Measurements from ENCODE around the gene ABTB2.

The ABTB2 gene

GRCh38 chr11:34344768-34345539 lies 12.9 kb downstream of the ABTB2 start:
- peak; percentile 49 for ATAC-seq
- TF ChIP-seq TSHZ2 (CRISPR knock-in tag; IDR thresholded peaks at IDR 0.05): no peak
- TF ChIP-seq CREB5 (CRISPR knock-in tag; IDR thresholded peaks at IDR 0.05; ENCODE audit: low read depth): no peak
- TF ChIP-seq ZNF565 (CRISPR knock-in tag; conservative IDR thresholded peaks at IDR 0.05; ENCODE audit: low read depth): no peak
- no peak for TF ChIP-seq GLIS3 (CRISPR knock-in tag; IDR thresholded peaks at IDR 0.05)
- no peak for TF ChIP-seq SNAI2 (CRISPR knock-in tag; IDR thresholded peaks at IDR 0.05)
- TF ChIP-seq ZNF70 (CRISPR knock-in tag; IDR thresholded peaks at IDR 0.05): no peak
- no peak for TF ChIP-seq ESRRG (CRISPR knock-in tag; IDR thresholded peaks at IDR 0.05)
- no peak for TF ChIP-seq CSDC2 (CRISPR knock-in tag; IDR thresholded peaks at IDR 0.05)
- no peak for TF ChIP-seq TCF4 (CRISPR knock-in tag; IDR thresholded peaks at IDR 0.05; ENCODE audit: borderline replicate concordance)
- no peak for TF ChIP-seq ISL1 (CRISPR knock-in tag; IDR thresholded peaks at IDR 0.05)
- no peak for TF ChIP-seq ZC3H10 (CRISPR knock-in tag; IDR thresholded peaks at IDR 0.05)
- no peak for TF ChIP-seq CSRNP3 (CRISPR knock-in tag; IDR thresholded peaks at IDR 0.05)
- TF ChIP-seq ARNTL (CRISPR knock-in tag; IDR thresholded peaks at IDR 0.05; ENCODE audit: borderline replicate concordance, low read depth): no peak
- TF ChIP-seq ZNF8 (CRISPR knock-in tag; IDR thresholded peaks at IDR 0.05): no peak

DNA sequence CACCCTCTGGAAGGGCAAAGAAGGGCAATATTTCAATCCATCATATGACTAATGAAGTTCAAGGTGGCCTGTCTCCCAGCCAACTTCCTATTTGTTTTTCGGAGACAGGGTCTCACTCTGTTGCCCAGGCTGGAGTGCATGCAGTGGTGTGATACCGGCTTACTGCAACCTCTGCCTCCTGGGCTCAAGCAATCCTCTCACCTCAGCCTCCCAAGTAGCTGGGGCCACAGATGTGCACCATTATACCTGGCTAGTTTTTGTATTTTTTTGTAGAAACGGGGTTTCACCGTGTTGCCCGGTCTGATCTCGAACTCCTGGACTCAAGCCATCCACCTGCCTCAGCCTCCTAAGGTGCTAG lies 13.4 kb downstream of the ABTB2 start:
- no peak for TF ChIP-seq OSR1 (CRISPR knock-in tag; IDR thresholded peaks at IDR 0.05)
- TF ChIP-seq PATZ1 (CRISPR knock-in tag; IDR thresholded peaks at IDR 0.05; ENCODE audit: borderline replicate concordance): no peak
- TF ChIP-seq TSHZ2 (CRISPR knock-in tag; IDR thresholded peaks at IDR 0.05): no peak
- TF ChIP-seq GLIS3 (CRISPR knock-in tag; IDR thresholded peaks at IDR 0.05): no peak
- no peak for TF ChIP-seq CREB5 (CRISPR knock-in tag; IDR thresholded peaks at IDR 0.05; ENCODE audit: low read depth)
- no peak for TF ChIP-seq ZFP30 (CRISPR knock-in tag; IDR thresholded peaks at IDR 0.05)
- TF ChIP-seq TOX (CRISPR knock-in tag; IDR thresholded peaks at IDR 0.05; ENCODE audit: borderline replicate concordance): no peak
- TF ChIP-seq CSRNP3 (CRISPR knock-in tag; IDR thresholded peaks at IDR 0.05): no peak
- no peak for TF ChIP-seq ISL1 (CRISPR knock-in tag; IDR thresholded peaks at IDR 0.05)
- no peak for TF ChIP-seq ARNTL (CRISPR knock-in tag; IDR thresholded peaks at IDR 0.05; ENCODE audit: borderline replicate concordance, low read depth)
- no peak for TF ChIP-seq TCF4 (CRISPR knock-in tag; IDR thresholded peaks at IDR 0.05; ENCODE audit: borderline replicate concordance)
- ATAC-seq: no peak

All from SK-N-SH treated with all-trans-retinoic acid at 6 μM for 48 hours (cell line).